ENCODE results near the gene KBTBD4.
A peak's percentile ranks its signal among the peaks of the same experiment; 100 is the strongest.

Gene KBTBD4

DNA sequence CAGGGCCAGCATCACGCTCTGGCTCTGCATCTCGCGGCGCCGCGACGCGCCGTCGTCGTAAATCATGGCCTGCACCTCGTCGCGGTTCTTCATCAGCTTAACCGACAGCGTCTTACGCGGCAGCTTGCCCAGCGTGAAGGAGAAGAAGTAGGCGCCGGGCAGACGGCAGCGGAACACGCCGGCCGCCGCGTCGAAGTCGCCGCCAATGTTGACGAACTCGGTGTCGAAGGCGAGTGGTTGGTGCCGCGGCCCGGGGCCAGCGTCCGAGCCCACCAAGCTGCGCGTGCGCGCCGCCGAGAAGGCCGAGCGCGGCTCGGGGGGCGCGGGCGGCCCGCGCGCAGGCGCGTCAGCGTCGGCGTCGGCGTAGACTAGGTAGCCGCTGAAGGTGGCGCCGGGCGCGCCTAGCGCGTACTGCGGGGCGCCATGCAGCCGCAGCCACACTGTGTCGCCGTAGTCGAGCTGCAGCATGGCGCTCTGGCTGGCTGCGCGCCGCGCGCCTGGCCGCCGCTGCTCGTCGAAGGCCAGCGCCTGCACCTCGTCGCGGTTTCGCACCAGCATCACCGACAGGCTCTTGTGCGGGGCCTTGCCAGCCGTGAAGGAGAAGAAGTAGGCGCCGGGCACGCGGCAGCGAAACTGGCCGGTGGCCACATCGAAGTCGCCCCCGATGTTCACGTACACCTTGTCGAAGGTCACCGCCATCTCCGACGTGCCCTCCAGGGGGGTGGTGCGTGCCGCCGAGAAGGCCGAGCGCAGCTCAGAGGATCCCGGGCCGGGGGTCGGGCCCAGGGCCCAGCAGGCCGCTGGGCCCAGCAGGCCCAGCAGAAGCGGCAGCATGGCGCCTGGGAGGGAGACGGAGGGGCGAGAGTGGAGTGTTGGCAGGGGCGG is 11.4 kb upstream of the KBTBD4 start:
- Histone ChIP-seq H3K4me3 (ENCODE audit: low read length in 2 of 2) (peak overlapping the region; percentile 53 to 68), H3K9ac (ENCODE audit: low read length in 2 of 2) (peak overlapping the region in 1 of 2 donors; percentile 68), H3K9me3 (ENCODE audit: control insufficient read depth in 2 of 2, low read length in 2 of 2) (no peaks in the 10 kb centered on the region), H3K4me1 (ENCODE audit: control insufficient read depth, insufficient read depth, low read length) (peaks cover 22% of the 10 kb centered on the region), H3K27ac (ENCODE audit: low read length) (no peak overlapping the region), H3K27me3 (ENCODE audit: control insufficient read depth in 1 of 2, insufficient read depth in 2 of 2, low read length in 2 of 2) (peaks cover 34 to 35% of the 10 kb centered on the region in 2 donors), H3K36me3 (ENCODE audit: control insufficient read depth in 2 of 2, insufficient read depth in 2 of 2, low read length in 2 of 2) (no peaks in the 10 kb centered on the region)

DNA sequence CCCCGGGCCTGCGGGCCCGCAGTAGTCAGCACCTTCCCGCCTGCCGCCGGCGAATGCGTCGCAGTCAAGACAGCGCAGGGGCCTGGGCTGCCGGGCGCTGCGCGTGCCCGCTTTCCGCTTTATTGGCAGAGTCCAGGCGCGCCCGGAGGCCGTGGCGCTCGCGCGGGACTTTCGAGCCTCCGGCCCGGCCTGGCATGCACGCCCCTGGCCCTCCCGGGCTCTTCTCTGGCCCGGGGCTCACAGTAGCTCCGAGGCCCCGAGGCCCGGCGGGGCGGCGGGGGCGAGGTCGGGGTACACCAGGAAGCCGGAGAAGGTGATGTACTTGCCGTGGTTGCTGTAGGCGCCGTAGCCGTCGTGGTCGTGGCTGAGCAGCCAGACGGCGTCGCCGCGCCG is 10.8 kb upstream of the KBTBD4 start:
- H3K27ac ChIP-seq (ENCODE audit: low read length), result no peak overlapping the region
- peaks cover 0 to 2% of the 10 kb centered on the region in 2 donors for H3K36me3 ChIP-seq (ENCODE audit: control insufficient read depth in 2 of 2, insufficient read depth in 2 of 2, low read length in 2 of 2)
- H3K4me3 ChIP-seq (ENCODE audit: low read length in 2 of 2), result peak overlapping the region; percentile 53 to 68
- H3K27me3 ChIP-seq (ENCODE audit: control insufficient read depth in 1 of 2, insufficient read depth in 2 of 2, low read length in 2 of 2), result peaks cover 28 to 32% of the 10 kb centered on the region in 2 donors
- peak overlapping the region; percentile 42 to 68 for H3K9ac ChIP-seq (ENCODE audit: low read length in 2 of 2)
- H3K4me1 ChIP-seq (ENCODE audit: control insufficient read depth, insufficient read depth, low read length), result peaks cover 22% of the 10 kb centered on the region
- H3K9me3 ChIP-seq (ENCODE audit: control insufficient read depth in 2 of 2, low read length in 2 of 2), result no peaks in the 10 kb centered on the region

DNA sequence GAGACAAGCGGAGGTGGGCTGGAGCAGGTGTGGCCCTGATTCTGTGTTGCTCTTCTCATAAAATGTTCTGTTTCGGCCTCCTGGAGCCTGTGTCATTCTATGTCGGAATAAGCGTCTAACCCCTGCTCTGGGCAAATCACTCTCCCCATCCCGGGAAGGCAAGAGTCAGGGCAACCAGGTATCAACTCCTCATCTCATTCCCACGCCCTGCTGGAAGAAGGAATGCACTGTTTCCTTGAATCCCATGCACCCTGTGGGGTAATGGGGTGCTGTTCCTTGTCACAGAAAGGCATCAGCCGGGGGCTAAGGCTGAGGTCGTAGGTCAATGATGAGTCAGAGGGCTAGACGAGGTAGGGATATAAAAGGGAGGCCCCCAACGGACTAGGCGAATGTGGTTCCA is 10.3 kb upstream of the KBTBD4 start:
- Histone ChIP-seq H3K4me3 (ENCODE audit: low read length in 2 of 2) (peak overlapping the region; percentile 53 to 68), H3K27ac (ENCODE audit: low read length) (no peak overlapping the region)

DNA sequence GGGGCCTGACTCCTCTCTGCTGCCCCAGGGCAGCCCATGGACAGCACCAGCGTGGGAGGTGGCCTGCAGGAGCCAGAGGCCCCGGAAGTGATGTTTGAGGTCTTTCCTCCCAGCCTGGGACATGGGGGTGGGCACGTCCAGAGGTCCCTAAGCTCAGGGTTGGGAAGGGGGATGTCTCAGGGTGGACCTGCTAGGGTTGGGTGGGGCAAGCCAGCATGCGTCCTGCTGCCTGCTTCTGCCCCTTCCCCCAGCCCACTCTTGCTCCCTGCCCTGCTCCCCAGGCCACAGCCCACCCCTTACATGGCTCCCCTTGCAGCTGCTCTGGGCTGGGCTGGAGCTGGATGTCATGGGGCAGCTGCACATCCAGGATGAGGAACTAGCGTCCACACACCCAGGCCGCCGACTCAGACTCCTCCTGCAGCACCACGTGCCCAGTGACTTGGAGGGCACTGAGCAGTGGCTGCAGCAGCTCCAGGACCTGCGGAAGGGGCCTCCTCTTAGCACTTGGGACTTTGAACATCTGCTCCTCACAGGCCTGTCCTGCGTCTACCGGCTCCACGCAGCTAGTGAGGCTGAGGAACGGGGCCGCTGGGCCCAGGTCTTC is 9.1 kb upstream of the KBTBD4 start:
- Histone ChIP-seq H3K27ac (ENCODE audit: low read length) (no peak overlapping the region), H3K4me3 (ENCODE audit: low read length in 2 of 2) (no peak overlapping the region), H3K36me3 (ENCODE audit: control insufficient read depth in 2 of 2, insufficient read depth in 2 of 2, low read length in 2 of 2) (peaks cover 15 to 18% of the 10 kb centered on the region in 2 donors), H3K4me1 (ENCODE audit: control insufficient read depth, insufficient read depth, low read length) (peaks cover 10% of the 10 kb centered on the region), H3K9ac (ENCODE audit: low read length in 2 of 2) (no peak overlapping the region), H3K9me3 (ENCODE audit: control insufficient read depth in 2 of 2, low read length in 2 of 2) (no peaks in the 10 kb centered on the region), H3K27me3 (ENCODE audit: control insufficient read depth in 1 of 2, insufficient read depth in 2 of 2, low read length in 2 of 2) (peaks cover 13 to 16% of the 10 kb centered on the region in 2 donors)

More for the DNA sequence above, 10.3 kb upstream of the KBTBD4 start:
- Histone ChIP-seq H3K36me3 (ENCODE audit: control insufficient read depth in 2 of 2, insufficient read depth in 2 of 2, low read length in 2 of 2) (peaks cover 2 to 5% of the 10 kb centered on the region in 2 donors), H3K9me3 (ENCODE audit: control insufficient read depth in 2 of 2, low read length in 2 of 2) (no peaks in the 10 kb centered on the region), H3K27me3 (ENCODE audit: control insufficient read depth in 1 of 2, insufficient read depth in 2 of 2, low read length in 2 of 2) (peaks cover 24 to 28% of the 10 kb centered on the region in 2 donors), H3K4me1 (ENCODE audit: control insufficient read depth, insufficient read depth, low read length) (peaks cover 18% of the 10 kb centered on the region), H3K9ac (ENCODE audit: low read length in 2 of 2) (peak overlapping the region; percentile 42 to 68)

DNA sequence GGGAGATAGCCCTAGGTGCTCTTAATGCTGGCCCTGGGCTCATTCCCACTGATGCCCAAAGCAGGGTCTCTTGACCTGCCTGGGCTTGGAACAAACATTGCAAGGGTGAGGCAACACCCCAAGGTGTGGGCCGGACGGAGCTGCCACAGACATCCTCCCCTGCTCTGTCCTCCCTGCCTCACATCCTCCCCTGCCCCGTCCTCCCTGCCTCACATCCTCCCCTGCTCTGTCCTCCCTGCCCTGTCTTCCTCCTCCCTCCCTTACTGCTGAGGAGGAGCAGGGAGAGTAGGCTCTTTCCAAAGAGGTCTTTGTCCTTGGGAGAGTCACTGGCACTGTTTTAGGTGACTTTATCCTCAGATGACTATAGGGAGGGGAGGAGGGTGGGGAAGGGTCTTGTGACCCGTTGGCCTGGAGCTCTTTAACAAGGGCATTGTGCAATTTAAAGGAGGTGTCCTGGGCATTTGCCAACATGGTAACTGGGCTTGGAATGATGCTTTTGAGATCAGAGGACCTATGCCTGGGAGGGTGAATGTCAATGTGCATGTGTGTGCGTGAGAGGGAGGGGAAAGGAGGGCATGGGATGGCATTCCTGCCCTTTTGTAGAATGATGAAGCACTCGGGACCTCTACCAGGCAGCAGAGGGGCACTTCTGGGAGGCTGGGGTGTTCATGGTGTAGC is 8.4 kb upstream of the KBTBD4 start:
- Histone ChIP-seq H3K36me3 (ENCODE audit: control insufficient read depth in 2 of 2, insufficient read depth in 2 of 2, low read length in 2 of 2) (peaks cover 21 to 24% of the 10 kb centered on the region in 2 donors), H3K9me3 (ENCODE audit: control insufficient read depth in 2 of 2, low read length in 2 of 2) (no peaks in the 10 kb centered on the region), H3K27me3 (ENCODE audit: control insufficient read depth in 1 of 2, insufficient read depth in 2 of 2, low read length in 2 of 2) (peaks cover 7 to 9% of the 10 kb centered on the region in 2 donors), H3K9ac (ENCODE audit: low read length in 2 of 2) (no peak overlapping the region), H3K4me3 (ENCODE audit: low read length in 2 of 2) (no peak overlapping the region), H3K27ac (ENCODE audit: low read length) (no peak overlapping the region), H3K4me1 (ENCODE audit: control insufficient read depth, insufficient read depth, low read length) (peaks cover 10% of the 10 kb centered on the region)

DNA sequence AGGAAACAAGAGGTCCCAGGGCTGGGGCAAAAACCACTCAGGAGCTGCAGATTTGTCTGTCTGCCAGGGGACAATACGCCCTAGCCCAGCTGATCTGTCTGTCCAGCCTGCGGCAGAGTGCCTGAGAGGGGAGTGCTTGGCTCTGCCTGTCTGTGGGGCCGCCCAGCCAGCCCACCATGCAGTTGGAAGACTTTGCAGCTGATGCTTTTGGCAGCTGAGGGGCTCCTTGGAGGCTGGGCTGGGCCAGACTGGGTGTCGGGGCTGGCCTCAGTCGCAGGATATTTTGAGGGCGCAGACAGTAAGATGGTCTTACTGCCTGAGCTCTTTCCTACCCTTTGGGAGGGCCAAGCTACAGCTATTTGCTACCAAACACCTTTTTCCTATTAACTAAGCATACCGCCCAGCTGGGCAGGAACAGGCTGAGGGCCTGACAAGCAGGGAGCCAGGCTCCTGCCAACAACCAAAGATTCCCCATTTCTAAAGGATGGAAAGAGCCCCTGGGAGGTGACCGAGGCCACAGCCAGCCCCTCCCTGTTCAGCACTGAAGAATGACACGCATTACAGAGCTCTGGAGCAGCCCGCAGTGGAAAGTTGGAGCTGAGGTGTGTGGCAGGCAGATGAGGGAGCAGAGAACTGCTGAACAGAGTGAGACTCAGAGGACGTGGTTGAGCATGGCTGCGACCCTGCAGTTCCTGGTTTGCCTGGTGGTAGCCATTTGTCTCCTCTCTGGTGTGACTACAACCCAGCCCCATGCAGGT is 7.5 kb upstream of the KBTBD4 start, which contains the start of gene FAM180B:
Gene FAM180B (plus strand): TSS at position 581 of the 758 bp plus-strand sequence. CDS start 91 bp downstream, at position 672.
- Histone ChIP-seq H3K27me3 (ENCODE audit: control insufficient read depth in 1 of 2, insufficient read depth in 2 of 2, low read length in 2 of 2) (peaks cover 2 to 4% of the 10 kb centered on the region in 2 donors), H3K9ac (ENCODE audit: low read length in 2 of 2) (no peak within 1 kb of the TSS), H3K9me3 (ENCODE audit: control insufficient read depth in 2 of 2, low read length in 2 of 2) (no peaks in the 10 kb centered on the region), H3K27ac (ENCODE audit: low read length) (no peak within 1 kb of the TSS), H3K4me3 (ENCODE audit: low read length in 2 of 2) (no peak within 1 kb of the TSS), H3K36me3 (ENCODE audit: control insufficient read depth in 2 of 2, insufficient read depth in 2 of 2, low read length in 2 of 2) (peaks cover 28 to 33% of the 10 kb centered on the region in 2 donors), H3K4me1 (ENCODE audit: control insufficient read depth, insufficient read depth, low read length) (peaks cover 10% of the 10 kb centered on the region)

DNA sequence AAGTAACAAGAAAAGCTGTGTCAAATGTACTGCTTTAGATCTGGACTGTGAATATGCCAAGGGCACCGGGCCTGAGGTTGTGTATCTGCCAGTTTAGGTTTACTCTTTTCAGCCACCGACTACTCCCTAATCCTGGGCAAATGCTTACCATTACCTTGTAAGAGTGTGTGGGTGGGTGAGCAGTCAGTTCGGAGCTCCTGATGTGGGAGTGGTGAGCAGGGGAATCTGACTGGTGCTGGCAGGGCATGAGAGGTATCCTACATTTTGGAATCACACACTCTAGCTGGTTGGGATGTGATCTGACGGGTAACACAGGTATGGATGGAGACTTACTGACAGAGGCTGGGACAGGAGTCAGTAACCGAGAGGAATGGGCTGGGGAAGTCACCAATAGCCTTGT is 5.1 kb upstream of the KBTBD4 start:
- Histone ChIP-seq H3K9me3 (ENCODE audit: control insufficient read depth in 2 of 2, low read length in 2 of 2) (no peaks in the 10 kb centered on the region), H3K27me3 (ENCODE audit: control insufficient read depth in 1 of 2, insufficient read depth in 2 of 2, low read length in 2 of 2) (no peaks in the 10 kb centered on the region), H3K27ac (ENCODE audit: low read length) (no peak overlapping the region), H3K36me3 (ENCODE audit: control insufficient read depth in 2 of 2, insufficient read depth in 2 of 2, low read length in 2 of 2) (peaks cover 35 to 39% of the 10 kb centered on the region in 2 donors), H3K9ac (ENCODE audit: low read length in 2 of 2) (no peak overlapping the region), H3K4me3 (ENCODE audit: low read length in 2 of 2) (no peak overlapping the region), H3K4me1 (ENCODE audit: control insufficient read depth, insufficient read depth, low read length) (peaks cover 14% of the 10 kb centered on the region)

DNA sequence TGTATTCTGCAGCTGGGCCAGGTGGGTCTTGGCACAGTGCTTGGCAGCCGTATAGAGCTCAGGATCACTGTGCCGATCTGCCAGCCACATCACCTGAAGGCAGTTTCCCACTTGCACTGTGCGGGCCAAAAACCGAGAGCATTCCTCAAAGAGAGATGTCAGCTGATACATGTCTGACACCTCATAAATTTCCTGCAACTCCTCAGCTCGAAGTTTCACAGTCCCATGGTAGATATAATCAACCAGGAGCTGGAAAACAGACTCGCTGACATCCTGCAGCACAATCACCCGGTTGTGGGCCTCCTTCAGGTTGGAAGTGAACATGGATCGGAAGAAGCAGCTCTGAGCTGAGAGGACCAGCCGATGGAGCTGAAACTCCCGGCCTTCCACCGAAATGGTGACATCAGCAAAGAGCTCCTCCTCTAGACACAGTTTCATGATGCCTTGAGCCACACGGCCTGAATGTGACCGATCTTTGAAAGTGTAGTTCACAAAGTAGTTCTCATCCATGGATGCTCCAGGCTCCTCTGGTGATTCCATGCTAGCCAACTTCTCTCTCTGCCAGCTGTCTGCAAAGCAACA is 1.2 kb downstream of the KBTBD4 start:
- H3K36me3 ChIP-seq (ENCODE audit: control insufficient read depth in 2 of 2, insufficient read depth in 2 of 2, low read length in 2 of 2), result peaks cover 33 to 37% of the 10 kb centered on the region in 2 donors
- peak overlapping the region; percentile 94 to 97 for H3K4me3 ChIP-seq (ENCODE audit: low read length in 2 of 2)
- no peaks in the 10 kb centered on the region for H3K9me3 ChIP-seq (ENCODE audit: control insufficient read depth in 2 of 2, low read length in 2 of 2)
- H3K27me3 ChIP-seq (ENCODE audit: control insufficient read depth in 1 of 2, insufficient read depth in 2 of 2, low read length in 2 of 2), result no peaks in the 10 kb centered on the region
- peak overlapping the region; percentile 73 for H3K27ac ChIP-seq (ENCODE audit: low read length)
- peak overlapping the region in 1 of 2 donors; percentile 88 for H3K9ac ChIP-seq (ENCODE audit: low read length in 2 of 2)
- H3K4me1 ChIP-seq (ENCODE audit: control insufficient read depth, insufficient read depth, low read length), result peaks cover 30% of the 10 kb centered on the region

DNA sequence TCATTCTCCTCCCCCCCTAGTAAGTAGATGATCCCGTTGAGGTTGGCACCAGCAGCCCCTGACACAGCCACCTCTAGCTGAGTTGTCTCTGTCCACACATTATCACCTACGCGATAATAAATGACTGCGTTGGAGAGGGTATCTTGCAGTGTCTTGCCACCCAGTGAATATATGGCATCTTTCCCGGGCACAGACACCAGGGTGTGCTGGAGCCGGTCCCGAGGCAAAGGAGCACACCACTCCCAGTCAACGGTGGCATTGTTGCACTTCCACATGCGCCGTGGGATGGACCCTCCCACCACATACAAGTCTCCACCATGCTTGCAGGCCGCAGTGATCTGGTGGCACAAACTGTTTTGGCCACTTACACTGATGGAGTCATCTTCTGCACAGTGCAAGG is 5.4 kb downstream of the KBTBD4 start:
- Histone ChIP-seq H3K4me1 (ENCODE audit: control insufficient read depth, insufficient read depth, low read length) (peaks cover 21% of the 10 kb centered on the region), H3K4me3 (ENCODE audit: low read length in 2 of 2) (no peak overlapping the region), H3K27ac (ENCODE audit: low read length) (no peak overlapping the region), H3K9ac (ENCODE audit: low read length in 2 of 2) (no peak overlapping the region), H3K27me3 (ENCODE audit: control insufficient read depth in 1 of 2, insufficient read depth in 2 of 2, low read length in 2 of 2) (no peaks in the 10 kb centered on the region), H3K9me3 (ENCODE audit: control insufficient read depth in 2 of 2, low read length in 2 of 2) (no peaks in the 10 kb centered on the region), H3K36me3 (ENCODE audit: control insufficient read depth in 2 of 2, insufficient read depth in 2 of 2, low read length in 2 of 2) (peaks cover 36 to 38% of the 10 kb centered on the region in 2 donors)
